Stimulated activated CD8-positive, alpha-beta memory T cell treated with anti-CD3 and anti-CD28 coated beads, Interleukin-4, amount 100 ng/mL, for 1 hour (primary cell): ENCODE results near the gene KLHDC2.
"Not testable (repeated sequence)": the region's sequence is repeated elsewhere in the genome, so short reads cannot be mapped to it uniquely, and the experiment has no call there.

Source experiments
- DNase-seq, 2 donors: peaks; one replicate each; pipeline ENCODE4 v3.0.0-alpha.2; 2020; ENCODE audit warnings: low read depth in 2 of 2, low spot score in 1 of 2

KLHDC2 gene

DNA sequence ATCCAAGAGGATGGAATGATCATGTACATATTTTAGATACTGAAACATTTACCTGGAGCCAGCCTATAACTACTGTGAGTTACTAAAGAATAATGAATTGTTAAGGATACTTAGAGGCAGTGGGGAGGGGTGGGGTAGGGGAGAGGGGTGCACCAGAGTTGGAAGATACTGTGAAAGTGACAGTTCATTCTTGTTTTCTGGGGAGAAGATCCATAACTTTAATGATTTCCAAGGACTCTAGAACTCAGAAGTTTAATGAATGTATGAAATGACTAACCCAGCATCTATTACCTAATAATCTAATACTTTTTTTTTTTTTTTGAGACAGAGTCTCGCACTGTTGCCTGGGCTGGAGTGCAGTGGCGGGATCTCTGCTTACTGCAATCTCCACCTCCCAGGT lies 10.5 kb downstream of the KLHDC2 start:
- DNase-seq = no peak

DNA sequence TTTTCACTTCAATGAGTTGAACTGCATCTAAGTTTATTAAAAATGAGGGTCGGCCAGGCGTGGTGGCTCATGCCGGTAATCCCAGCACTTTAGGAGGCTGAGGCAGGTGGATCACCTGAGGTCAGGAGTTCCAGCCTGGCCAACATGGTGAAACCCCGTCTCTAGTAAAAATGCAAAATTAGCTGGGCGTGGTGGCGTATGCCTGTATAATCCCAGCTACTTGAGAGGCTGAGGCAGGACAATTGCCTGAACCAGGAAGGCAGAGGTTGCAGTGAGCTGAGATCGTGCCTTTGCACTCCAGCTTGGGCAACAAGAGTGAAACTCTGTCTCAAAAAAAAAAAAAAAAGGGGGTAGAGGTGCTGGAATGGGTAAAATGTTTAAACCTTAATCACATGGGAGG lies 13.1 kb downstream of the KLHDC2 start:
- DNase-seq = not testable (repeated sequence)

DNA sequence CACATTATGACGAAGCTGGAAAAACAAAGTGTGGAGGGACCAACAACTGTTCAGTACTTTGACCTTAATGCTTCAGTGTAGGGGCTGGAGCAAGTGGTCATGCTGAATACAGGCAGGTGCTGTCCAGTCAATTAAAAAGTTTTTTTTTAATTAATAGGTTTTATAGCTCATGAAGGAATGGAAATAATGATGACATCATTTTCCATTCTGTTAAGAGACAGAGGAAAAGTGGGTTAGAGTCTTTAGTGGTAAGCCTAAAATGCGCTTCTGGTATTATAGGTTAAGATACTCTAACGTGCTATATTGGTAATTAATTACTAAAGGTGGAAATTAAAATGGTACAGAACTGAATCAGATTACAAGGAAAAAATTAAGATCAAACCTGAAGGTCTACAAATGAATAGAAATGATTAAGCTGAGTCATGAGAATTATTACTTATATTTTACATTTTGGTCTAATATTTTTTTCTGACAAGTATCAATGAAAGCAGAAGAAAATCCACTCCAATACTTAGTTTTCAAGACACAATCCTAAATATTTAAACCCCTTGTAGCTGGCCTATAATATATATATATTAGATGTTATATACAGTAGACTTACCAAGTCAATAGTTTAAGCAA lies 15.6 kb downstream of the KLHDC2 start:
- DNase-seq = no peak

DNA sequence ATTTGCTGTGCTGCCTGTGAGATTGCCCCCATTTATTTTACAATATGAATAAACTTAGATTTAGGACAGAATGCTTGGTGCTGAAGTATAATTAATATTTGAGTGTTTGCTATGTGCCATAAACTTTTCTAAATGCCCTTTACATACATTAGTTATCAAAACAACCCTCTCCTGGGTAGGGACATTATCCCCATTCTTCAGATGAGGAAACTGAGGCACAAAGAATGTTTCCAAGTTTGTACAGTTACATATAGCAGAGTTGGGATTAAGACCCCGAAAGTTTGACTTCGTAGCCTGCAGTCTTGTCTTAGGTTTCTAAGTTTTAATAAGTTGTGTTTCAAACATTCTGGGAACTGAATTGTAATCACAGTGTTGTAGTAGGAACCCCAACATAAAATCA lies 18.4 kb downstream of the KLHDC2 start:
- DNase-seq = no peak

DNA sequence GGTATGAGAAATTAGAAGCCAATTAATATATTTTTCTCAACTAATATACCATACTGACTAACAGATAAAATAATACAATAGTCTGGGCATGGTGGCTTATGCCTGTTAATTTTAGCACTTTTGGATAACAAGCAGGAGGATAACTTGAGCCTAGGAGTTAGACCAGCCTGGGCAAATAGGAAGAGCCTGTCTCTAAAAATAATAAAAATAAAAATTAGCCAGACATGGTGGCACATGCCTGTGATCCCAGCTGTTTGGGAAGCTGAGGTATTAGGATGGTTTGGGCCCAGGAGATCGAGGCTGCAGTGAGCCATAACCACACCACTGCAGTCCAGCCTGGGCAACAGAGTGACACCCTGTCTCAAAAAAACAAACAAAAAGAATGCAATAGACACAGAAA lies 24.7 kb downstream of the KLHDC2 start:
- no peak for DNase-seq

DNA sequence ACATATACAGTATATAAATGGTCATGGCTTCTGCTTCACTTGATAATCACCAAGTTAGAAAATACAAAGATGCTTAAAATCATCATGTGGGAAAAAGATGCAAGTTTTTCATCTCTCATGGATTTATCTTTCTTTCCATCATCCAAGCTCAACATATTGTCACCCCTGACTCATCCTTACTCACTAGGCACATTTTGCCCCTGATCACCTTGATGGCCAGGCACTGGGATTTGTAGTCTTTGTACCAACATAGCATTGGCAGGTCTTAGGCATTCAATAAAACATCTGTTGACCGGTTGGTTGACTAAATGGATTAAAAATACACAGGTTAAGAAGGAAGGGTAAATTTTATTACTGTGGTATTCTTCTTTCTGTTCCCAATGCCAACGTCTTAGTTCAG lies 28.1 kb downstream of the KLHDC2 start:
- DNase-seq = no peak

DNA sequence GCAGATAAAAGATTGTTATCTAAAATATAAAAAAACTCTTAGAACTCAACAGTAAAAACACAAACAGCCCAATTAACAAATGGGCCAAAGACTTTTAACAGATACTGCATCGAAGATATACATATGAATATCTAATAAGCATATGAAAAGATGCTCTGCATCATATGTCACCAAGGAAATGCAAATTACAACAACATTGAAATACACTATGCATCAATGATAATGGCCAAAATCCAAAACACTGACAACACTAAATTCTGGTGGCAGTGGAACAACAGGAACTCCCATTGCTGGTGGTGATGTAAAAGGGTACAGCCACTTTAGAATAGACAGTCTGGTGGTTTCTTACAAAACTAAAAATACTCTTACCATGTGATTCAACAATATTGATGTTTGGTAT lies 40.8 kb downstream of the KLHDC2 start:
- DNase-seq = no peak

DNA sequence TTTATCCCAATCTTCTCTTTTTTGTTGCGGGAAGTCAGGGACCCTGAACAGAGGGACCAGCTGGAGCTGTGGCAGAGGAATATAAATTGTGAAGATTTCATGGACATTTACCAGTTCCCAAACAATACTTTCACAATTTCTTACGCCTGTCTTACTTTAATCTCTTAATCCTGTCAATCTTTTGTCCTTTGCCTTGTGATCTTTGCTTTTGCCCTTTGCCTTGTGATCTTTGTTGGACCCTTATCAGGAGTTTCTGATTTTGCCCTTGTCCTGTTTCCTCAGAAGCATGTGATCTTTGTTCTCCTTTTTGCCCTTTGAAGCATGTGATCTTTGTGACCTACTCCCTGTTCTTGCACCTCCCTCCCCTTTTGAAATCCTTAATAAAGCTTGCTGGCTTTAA lies 48.2 kb downstream of the KLHDC2 start:
- not testable (repeated sequence) for DNase-seq

DNA sequence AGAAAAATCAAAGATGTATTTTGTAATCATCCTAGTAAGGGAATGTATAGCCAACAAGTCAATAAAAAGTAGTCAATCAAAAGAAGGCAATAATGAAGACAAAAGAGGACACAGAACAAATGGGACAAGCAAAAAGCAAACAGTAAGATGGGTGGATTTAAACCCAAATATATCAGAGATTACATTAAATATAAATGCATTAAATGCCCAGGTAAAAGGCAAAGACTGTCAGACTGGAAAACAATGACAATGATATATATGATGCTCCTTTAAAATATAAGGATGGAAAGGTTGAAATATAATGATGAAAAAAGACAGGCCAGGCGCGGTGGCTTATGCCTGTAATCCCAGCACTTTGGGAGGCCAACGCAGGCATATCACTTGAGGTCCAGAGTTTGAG lies 48.9 kb downstream of the KLHDC2 start:
- no peak for DNase-seq

DNA sequence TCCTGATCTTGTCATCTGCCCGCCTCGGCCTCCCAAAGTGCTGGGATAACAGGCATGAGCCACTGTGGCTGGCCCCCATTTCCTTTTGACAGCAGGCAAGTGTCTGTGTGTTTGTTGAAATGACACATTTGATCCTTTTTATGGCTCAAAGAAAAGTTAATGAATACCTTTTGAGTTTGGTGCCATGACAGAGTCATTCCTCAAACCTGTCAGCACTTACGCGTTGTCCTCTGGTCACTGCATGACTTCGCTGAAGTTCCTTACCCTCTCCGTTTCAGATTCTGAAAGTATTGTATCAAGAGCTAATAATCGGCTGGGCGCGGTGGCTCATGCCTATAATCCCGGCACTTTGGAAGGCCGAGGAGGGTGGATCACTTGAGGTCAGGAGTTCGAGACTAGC lies 52.2 kb downstream of the KLHDC2 start:
- DNase-seq = no peak

DNA sequence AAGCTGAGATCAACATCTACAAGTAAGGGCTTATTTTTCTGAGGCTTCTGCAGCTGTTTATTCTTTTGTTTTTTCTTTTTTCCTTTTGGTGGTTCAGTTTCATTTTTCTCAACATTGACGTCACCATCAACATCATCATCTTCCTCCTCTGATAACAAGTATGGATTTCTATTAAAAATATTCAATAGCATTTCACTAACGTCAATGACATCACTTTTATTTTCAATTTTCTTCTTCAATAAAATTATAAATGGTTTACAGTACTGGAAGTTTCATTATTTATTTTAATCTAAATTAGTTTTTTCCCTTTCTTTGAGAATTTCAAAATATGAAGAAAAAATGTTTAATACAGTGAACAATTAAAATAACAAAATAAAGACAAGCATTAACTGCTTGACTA lies 60.7 kb downstream of the KLHDC2 start:
- no peak for DNase-seq
